ENCODE data around the gene LSAMP. TPM values are rescaled to one million over a fixed set of nuclear protein-coding genes. Genes with fewer than 3 reads are reported as not detected.

The LSAMP gene
- total RNA-seq, 1 experiment from 2014 or later = 0.90 TPM

DNA sequence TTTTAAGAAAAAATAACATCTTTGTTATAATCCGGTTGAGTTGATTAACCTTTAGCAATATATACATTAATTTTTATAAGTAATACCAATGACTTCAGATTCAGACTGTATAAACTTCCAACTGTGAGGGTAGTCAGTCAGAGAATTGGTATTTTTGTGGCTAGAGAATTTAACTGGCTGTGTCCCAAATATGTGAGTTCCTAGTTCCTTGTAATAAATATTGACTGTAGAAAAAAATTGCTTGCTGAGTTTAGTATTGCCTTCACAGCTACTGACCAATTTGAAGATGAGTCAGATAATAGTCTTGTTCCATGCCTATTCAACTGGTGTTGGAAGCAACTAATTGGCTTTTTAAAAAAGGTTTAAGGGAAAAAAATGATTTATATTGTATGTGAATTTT, 611.2 kb downstream of the LSAMP start:
- Histone ChIP-seq H4K5ac (ENCODE audit: insufficient read length, low read depth, low read length) (no peak overlapping the region), H3K14ac (ENCODE audit: insufficient read depth, low read length) (no peak overlapping the region), H3K23me2 (ENCODE audit: insufficient read length, low read depth, low read length, poor library complexity, severe bottlenecking) (no peaks in the 10 kb centered on the region), H3K4ac (ENCODE audit: low read depth, low read length) (no peak overlapping the region), H3K79me2 (ENCODE audit: insufficient read depth, low read length) (no peaks in the 10 kb centered on the region), H3K4me2 (ENCODE audit: insufficient read depth, insufficient read length, low read length) (no peak overlapping the region), H4K20me1 (ENCODE audit: control insufficient read depth, insufficient read depth, insufficient read length) (no peaks in the 10 kb centered on the region), H3K23ac (ENCODE audit: insufficient read length, low read depth, low read length) (no peak overlapping the region), H3K9me3 (ENCODE audit: control insufficient read depth, low read depth, low read length) (no peaks in the 10 kb centered on the region), H3K18ac (ENCODE audit: insufficient read length, low read depth, low read length) (no peak overlapping the region), H3K56ac (ENCODE audit: insufficient read length, low read depth, low read length) (no peak overlapping the region), H3T11ph (ENCODE audit: low read length) (no peak overlapping the region), H3K4me1 (ENCODE audit: insufficient read depth, low read length) (peaks cover 6% of the 10 kb centered on the region; the same call in 1 of the 2 replicates), H4K8ac (replicated peaks; ENCODE audit: insufficient read length, low read depth, low read length) (no peak overlapping the region), H2AK5ac (ENCODE audit: insufficient read length, low read length) (no peak overlapping the region), H4K91ac (ENCODE audit: insufficient read length, low read depth, low read length) (no peak overlapping the region), H3K27me3 (ENCODE audit: insufficient read depth, low read length) (no peaks in the 10 kb centered on the region), H3K9ac (ENCODE audit: extremely low read depth, insufficient read length, low read length) (no peak overlapping the region), H2BK12ac (ENCODE audit: insufficient read length, low read depth, low read length) (no peak overlapping the region), H2BK5ac (ENCODE audit: insufficient read length, low read length) (no peak overlapping the region), H2BK120ac (ENCODE audit: low read depth, low read length, poor library complexity, severe bottlenecking) (no peak overlapping the region), H2BK15ac (ENCODE audit: low read depth, low read length) (no peak overlapping the region), H3K27ac (ENCODE audit: insufficient read length, low read depth, low read length) (no peak overlapping the region), H2BK20ac (ENCODE audit: low read depth, low read length, poor library complexity, severe bottlenecking) (no peak overlapping the region), H2AFZ (ENCODE audit: low read length) (no peak overlapping the region), H3K79me1 (ENCODE audit: insufficient read depth, low read depth, low read length, poor library complexity, severe bottlenecking) (no peaks in the 10 kb centered on the region)
- Mint-ChIP-seq H3K4me3 (no peak overlapping the region), H3K9me3 (no peaks in the 10 kb centered on the region), H3K4me1 (peaks cover 26 to 34% of the 10 kb centered on the region in 2 experiments), H3K36me3 (ENCODE audit: insufficient read depth in 1 of 3, low read depth in 3 of 3) (no peaks in the 10 kb centered on the region), H3K27ac (no peak overlapping the region), H3K27me3 (ENCODE audit: low read depth) (no peaks in the 10 kb centered on the region)
- TF ChIP-seq, protein P1, sequence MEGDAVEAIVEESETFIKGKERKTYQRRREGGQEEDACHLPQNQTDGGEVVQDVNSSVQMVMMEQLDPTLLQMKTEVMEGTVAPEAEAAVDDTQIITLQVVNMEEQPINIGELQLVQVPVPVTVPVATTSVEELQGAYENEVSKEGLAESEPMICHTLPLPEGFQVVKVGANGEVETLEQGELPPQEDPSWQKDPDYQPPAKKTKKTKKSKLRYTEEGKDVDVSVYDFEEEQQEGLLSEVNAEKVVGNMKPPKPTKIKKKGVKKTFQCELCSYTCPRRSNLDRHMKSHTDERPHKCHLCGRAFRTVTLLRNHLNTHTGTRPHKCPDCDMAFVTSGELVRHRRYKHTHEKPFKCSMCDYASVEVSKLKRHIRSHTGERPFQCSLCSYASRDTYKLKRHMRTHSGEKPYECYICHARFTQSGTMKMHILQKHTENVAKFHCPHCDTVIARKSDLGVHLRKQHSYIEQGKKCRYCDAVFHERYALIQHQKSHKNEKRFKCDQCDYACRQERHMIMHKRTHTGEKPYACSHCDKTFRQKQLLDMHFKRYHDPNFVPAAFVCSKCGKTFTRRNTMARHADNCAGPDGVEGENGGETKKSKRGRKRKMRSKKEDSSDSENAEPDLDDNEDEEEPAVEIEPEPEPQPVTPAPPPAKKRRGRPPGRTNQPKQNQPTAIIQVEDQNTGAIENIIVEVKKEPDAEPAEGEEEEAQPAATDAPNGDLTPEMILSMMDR (conservative IDR thresholded peaks at IDR 0.05) = no peak
- WGBS (ENCODE audit: extremely low coverage, insufficient read length, low lambda C conversion rate) = no CpG with 5 or more reads among the region's 1 CpG
- DNase-seq = no peak
